Activated effector memory CD4-positive, alpha-beta T cell treated with anti-CD3 and anti-CD28 coated beads, Interleukin-2, amount 50 U/mL, for 16 hours (primary cell): Measurements from ENCODE around the gene SPATA32.

Source experiments
- DNase-seq: peaks from one replicate; pipeline ENCODE4 v3.0.0-alpha.2; 2020

SPATA32 gene

GRCh38 chr17:45246338-45246737 is 15.6 kb downstream of the SPATA32 start:
- DNase-seq: no peak

DNA sequence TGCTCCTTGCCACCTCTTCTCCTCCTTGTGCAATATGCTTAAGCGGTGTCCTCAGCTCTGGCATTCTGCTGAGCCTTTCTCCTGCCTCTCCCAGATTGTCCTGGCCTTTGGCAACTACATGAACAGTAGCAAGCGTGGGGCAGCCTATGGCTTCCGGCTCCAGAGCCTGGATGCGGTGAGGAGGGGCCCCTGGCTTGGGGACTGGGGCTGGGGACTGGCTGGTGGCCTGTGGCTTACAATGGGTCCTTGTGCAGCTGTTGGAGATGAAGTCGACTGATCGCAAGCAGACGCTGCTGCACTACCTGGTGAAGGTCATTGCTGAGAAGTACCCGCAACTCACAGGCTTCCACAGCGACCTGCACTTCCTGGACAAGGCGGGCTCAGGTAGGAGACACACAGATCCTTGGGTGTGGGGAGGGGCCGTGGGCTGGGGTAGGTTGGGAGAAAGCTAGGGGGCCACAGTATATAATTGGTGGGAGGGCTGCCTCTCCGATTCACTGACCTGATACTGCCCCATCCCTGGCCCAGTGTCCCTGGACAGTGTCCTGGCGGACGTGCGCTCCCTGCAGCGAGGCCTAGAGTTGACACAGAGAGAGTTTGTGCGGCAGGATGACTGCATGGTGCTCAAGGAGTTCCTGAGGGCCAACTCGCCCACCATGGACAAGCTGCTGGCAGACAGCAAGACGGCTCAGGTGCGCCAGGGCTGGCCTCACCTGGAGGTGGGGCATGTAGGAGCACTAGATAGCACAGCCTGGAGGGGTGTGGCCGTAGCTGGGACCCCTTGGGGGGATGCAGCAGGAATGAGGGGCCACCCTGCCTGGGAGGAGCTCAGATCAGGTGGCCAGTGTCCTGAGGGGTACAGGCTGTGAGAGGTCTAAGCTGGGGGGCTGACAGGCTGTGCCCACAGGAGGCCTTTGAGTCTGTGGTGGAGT is 16.9 kb downstream of the SPATA32 start:
- DNase-seq: no peak

- DNase-seq: no peak
Observed at GRCh38 chr17:45243750-45244149, 18.1 kb downstream of the SPATA32 start.

GRCh38 chr17:45242029-45242414 is 19.9 kb downstream of the SPATA32 start:
- no peak for DNase-seq

- DNase-seq: no peak
Observed at GRCh38 chr17:45241328-45242028, 20.4 kb downstream of the SPATA32 start.

DNA sequence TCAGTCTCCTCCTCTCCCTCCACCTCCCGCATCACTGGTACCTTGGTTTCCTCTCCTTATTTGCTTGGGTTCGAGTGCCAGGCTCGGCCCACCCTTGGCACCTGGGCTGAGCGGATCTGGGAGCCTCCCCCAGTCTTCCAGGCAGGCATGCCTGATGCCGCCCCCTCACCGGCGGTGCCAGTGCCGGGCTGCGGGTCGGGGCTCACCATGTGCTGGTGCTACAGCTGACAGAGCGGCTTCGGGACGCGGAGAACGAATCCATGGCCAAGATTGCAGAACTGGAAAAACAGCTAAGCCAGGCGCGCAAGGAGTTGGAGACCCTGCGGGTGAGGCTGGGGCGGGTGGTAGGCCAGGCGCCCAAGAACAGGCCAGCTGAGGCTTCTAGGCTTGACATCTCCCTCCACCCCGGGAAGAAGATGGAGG is 21.0 kb downstream of the SPATA32 start:
- DNase-seq: no peak

GRCh38 chr17:45238155-45238774 is 23.6 kb downstream of the SPATA32 start:
- no peak for DNase-seq

GRCh38 chr17:45237686-45238085 is 24.2 kb downstream of the SPATA32 start:
- no peak for DNase-seq

DNA sequence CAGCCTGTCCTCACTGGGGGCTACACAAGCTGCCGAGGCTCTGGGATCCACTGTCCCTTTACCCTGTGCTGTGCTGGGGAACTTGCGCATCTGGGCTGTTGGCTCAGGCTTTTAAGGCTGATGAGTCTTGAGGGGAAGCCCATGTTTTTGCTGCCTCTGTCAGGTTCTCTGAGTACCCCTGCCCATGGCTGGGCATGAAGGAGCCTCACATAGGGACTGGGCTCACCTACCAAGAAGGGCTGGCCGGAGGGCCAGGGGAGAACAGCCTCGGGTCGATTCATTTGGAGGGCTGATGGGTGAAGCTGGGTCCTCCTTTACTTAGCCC is 25.6 kb downstream of the SPATA32 start:
- DNase-seq: no peak

GRCh38 chr17:45235416-45236281 is 26.2 kb downstream of the SPATA32 start:
- peak; percentile 91 for DNase-seq

- DNase-seq: peak; percentile 81
Observed at GRCh38 chr17:45234641-45235415, 27.1 kb downstream of the SPATA32 start.

DNA sequence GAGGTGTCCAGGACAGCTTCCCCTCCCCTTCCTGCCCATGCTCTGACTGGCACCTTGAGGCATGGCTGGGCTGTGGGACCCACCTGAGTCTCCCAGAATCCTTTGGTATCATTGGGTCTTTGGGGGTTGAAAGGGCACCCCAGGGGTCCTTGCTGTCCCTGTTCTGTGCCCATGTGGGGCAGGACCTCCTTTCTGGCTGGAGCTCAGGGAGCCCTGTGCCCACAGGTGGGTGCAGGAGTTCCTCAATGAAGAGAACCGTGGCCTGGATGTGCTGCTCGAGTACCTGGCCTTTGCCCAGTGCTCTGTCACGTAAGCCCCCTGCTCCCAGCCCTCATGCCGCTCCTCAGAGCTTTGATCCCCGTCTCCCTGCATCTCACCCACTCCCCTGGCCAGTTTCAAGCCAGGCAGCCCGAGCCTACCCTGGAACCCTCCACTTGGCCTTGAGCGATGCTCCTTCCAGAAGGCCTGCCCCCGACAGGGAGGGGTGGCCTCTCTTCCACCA is 28.4 kb downstream of the SPATA32 start:
- peak; percentile 61 for DNase-seq

DNA sequence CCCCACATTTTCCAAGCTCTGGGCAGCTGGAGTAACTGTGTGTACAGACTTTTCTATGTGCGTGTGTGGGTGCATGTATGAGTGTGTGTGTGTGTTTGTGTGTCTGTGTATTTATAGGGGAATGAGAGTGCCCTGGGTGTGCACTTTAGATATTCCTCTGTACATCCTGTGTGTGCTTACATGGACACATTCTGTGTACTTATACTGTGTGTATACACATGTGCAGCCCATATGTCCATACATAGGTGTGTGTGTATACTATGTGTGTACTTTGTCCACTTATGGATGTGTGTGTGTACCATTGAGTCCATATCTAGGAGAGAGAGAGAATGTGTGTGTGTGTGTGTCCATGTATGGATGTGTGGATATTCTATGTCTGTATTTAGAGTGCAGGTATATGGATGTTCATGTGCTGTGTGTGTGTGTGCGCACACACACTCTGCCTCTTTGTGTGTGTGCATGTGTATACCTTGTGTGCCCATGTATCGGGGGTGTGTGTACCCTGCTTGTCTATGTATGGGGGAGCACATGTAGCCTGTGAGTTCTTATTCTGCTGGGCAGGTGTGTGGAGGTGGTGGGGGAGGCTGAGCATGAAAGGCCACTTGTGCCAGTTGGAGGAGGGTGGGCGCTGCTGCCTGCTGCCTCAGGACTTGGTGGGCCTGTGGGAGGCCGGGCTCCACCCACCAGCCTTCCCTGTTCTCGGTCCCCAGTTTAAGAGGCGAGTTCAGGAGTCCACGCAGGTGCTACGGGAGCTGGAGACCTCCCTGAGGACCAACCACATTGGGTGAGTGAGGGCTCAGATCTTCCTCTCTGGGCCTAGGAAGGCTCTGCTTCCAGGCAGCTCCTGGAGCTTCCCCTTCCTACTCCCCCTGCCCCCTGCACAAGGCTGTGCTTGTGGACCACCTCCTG is 29.1 kb downstream of the SPATA32 start:
- no peak for DNase-seq

- DNase-seq: peak; percentile 75
Observed at GRCh38 chr17:45231481-45232116, 30.3 kb downstream of the SPATA32 start.

DNA sequence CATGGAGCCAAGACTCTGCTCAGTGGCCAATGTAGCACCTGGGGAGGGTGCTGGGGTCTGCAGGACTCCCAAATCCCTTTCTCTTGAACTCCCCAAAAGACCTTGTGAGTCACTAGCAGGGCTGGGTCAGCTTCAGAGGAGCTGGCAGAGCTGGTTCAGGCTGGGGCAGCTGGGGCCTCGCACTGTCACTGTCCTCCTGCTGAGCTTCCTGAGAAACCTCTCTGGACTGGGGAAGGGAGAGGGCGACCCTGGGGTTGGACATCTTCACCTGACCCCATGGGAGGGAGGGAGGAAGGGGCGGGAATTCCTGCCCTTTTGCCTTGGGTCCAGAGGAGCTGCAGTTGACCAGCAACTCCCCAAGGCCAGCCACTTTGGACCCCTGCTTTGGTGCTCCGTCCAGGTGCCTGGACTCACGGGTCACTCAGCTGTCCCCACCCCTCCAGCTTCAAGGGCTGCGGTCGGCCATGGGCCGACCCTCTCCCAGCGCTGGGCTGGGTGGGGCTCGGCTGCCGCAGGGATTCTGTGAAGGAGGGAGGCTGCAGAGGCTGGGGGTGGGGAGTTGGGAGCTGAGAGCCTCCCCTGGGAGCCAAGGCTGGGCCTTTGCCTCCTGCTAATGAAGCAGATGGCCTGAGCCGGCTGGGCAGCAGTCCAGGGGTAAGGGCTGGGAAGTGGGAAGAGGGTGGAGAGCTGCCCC is 31.0 kb downstream of the SPATA32 start:
- peak; percentile 62 for DNase-seq

DNA sequence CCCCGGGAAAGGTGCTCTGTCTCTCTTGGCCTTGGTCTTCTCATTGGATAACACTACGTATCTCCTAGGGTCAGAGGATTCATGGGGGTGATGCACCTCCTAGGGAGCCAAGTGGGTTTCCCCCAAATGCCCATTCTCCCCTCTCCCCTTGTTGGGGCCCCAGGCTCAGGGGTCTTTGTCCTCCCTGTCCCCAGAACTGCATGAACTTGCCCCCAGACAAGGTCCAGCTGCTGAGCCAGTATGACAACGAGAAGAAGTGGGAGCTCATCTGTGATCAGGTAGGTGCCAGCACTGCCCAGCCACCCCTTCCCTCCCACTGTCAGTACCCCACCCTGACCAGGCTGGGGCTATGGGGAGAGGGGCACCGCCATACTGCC is 31.5 kb downstream of the SPATA32 start:
- DNase-seq: peak; percentile 65

DNA sequence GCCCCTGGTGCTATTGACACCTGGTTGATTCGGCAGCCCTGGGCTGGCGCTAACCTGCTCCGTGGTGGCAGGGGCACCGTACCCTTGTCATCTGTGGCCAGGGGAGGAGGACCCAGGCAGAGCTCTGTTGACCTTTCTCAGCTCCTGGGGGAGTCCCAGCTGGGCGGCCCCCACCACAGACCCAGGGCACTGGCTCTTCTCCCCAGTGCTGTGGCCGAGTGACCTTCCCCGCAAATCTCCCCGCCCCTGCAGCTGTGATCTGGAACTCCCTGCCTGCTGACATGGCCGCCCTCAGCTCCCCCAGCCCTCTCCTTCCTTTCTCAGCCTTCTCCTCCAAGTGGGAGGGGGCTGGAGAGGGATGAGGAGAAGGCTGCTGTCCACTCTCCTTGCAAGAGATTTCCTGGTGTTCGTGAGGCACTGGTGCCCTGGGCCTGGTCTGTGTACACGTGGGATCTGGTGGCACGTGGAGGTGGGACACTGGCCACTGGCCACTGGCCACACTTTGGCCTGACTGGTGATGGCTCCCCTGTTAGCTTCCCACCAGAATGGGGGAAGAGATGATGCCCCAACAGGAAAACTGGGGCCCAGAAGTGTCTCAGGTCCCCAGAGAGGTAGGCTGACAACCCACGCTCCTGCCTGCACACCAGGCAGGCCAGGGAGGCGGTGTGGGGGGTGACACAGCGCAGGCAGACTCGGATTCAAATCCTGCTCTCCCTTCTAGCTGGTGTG is 32.0 kb downstream of the SPATA32 start:
- DNase-seq: peak; percentile 74

GRCh38 chr17:45228763-45229539 is 32.9 kb downstream of the SPATA32 start:
- DNase-seq: peak; percentile 94
